Adipocyte (in vitro differentiated cells): Measurements from ENCODE around the gene TGFB2.

Experiments
- DNase-seq: peaks from one replicate; pipeline ENCODE4 v3.0.0-alpha.2; 2015; ENCODE audit warnings: low read depth
- H3K27me3 ChIP-seq: replicated peaks from 2 replicates; pipeline ENCODE4 v1.7.0; 2013; ENCODE audit warnings: mild to moderate bottlenecking, low read length, moderate library complexity; ENCODE audit not compliant: control insufficient read depth, insufficient read depth
- H3K36me3 ChIP-seq: 2 replicates; pipeline ENCODE4 v1.7.0; 2013; ENCODE audit warnings: low read length, mild to moderate bottlenecking, moderate library complexity; ENCODE audit not compliant: control insufficient read depth, insufficient read depth, severe bottlenecking
- H3K4me1 ChIP-seq: 2 replicates; pipeline ENCODE4 v1.7.0; 2013; ENCODE audit warnings: mild to moderate bottlenecking, low read length, moderate library complexity; ENCODE audit not compliant: control insufficient read depth, insufficient read depth
- H3K4me3 ChIP-seq: 2 replicates; pipeline ENCODE4 v1.7.0; 2013; ENCODE audit warnings: mild to moderate bottlenecking, low read length, moderate library complexity
- H3K9ac ChIP-seq: 2 replicates; pipeline ENCODE4 v1.7.0; 2013; ENCODE audit warnings: mild to moderate bottlenecking, low read length, moderate library complexity
- H3K9me3 ChIP-seq: 2 replicates; pipeline ENCODE4 v1.7.0; 2013; ENCODE audit warnings: mild to moderate bottlenecking, low read length, moderate library complexity; ENCODE audit not compliant: control insufficient read depth

Gene TGFB2

DNA sequence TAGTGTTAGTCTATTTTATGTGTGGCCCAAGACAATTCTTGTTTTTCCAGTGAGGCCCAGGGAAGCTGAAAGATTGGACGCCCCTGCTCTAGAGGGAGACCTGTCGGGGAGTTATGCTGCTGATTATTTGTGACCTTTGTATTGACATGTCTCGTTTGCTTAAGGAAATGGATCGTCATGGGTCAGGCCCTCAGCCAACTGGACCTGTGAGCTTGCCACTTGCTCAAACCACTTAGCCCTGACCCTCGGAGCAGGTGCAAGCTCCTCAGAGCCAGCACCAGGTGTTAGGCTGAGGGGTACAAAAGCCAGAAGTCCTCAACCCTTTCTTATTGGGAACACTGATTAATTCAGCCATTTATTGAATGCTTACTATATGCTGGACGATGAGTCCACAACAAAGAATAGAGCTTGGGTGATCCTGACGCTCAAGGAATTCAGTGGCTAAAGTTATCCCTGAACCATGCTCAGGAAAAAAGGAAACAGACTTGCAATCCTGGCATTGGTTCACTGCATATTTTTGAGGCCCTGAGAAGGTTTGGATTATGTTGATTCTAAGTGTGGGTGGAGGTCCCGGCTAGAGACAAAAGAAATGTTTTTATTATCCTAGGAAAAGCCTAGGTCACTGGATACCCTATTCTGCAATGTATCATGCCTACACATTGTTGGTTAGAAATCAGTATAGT is 19.0 kb downstream of the TGFB2 start:
- Histone ChIP-seq H3K27me3 (no peaks in the 10 kb centered on the region), H3K36me3 (no peaks in the 10 kb centered on the region), H3K4me1 (peaks cover 14% of the 10 kb centered on the region), H3K9me3 (no peaks in the 10 kb centered on the region), H3K9ac (no peak overlapping the region), H3K4me3 (no peak overlapping the region)
- peak; percentile 43 for DNase-seq

DNA sequence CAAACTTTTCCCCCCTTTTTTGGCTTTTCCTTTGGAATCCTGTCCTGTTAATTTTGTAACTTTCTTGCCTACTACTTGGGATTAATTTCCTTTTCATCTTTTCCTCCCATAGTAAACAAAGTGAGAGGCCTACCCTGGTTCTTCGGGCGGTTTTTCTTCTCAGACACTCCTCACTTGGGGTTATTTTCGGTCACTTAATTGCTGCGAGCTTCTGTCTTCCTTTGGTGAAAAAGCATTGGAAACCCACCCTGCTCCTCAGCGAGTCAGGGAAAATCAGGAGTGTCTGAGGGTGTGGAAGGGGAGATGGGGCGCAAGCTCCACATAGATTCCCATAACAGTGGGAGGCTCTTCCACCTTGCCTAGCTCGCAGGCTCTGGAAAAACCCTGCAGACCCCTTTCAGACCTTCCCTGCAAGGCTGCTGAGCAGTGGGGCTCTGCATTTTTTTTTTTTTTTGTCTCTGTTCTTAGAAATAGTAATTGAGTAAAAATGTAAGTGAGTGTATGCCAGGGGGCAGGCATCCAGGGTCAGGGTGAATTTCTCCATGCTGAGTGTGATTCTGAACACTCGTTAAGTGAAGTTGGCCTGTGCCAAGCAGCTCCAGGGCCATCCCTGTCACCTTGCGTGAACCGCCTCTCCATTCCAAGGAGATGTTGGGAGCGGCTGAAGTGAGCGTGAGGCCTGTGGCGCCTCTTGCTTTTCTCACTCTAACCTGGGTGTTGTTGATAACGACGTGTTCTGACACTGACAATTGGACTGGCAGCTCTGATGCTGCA is 20.3 kb downstream of the TGFB2 start:
- Histone ChIP-seq H3K27me3 (no peaks in the 10 kb centered on the region), H3K9ac (no peak overlapping the region), H3K4me1 (peaks cover 27% of the 10 kb centered on the region), H3K36me3 (no peaks in the 10 kb centered on the region), H3K9me3 (no peaks in the 10 kb centered on the region), H3K4me3 (no peak overlapping the region)
- DNase-seq: no peak

DNA sequence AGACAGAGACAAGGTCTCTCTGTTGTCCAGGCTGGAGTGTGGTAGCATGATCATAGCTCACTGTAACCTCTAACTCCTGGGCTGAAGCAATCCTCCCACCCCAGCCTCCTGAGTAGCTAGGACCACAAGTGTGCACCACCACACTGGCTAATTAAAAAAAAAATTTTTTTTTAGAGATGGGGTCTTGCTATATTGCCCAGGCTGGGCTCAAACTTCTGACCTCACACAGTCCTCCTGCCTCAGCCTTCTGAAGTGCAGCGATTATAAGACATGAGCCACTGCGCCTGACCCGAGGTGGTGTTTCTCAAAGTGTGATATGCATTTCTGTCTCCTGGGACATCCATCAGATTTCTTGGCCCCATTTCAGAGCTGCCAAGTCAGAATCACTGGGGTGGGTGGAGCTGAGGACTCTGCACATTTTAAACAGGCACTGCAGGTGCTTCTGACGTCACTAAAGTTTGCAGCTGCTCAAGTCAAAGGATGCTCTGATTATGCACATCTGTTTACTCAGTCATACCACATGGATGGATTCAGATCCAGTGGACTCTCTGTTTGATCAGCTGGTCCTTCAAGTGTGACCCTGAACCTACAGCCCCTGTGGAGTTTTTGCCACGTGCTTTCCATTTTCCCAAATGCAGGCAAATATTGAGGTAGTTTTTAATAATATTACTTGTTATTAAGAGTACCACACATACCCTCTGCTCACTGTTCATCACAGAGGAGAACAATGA is 21.4 kb downstream of the TGFB2 start:
- Histone ChIP-seq H3K9me3 (no peaks in the 10 kb centered on the region), H3K9ac (no peak overlapping the region), H3K4me1 (peaks cover 30% of the 10 kb centered on the region), H3K27me3 (no peaks in the 10 kb centered on the region), H3K4me3 (no peak overlapping the region), H3K36me3 (no peaks in the 10 kb centered on the region)
- no peak for DNase-seq

DNA sequence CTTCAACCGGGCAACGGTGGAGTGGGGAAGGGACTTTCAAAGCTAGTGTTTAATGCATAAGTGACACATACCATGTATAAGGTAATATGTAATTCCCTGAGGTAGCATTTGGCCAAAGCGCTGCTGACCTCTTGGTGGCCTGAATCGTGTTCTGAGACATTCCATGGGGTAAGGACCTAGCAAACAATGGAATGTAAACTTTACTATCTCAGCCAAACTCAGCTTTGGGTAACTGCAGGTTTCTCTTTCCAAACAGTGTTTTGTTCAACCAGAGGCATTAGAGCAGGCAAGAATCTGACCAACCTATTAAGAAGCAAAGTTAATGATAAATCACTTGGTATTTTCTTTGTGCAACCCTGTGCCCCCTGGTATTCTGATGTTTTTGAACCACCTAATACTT is 22.0 kb downstream of the TGFB2 start:
- no peaks in the 10 kb centered on the region for H3K36me3 ChIP-seq
- H3K4me3 ChIP-seq: no peak overlapping the region
- H3K4me1 ChIP-seq: peaks cover 35% of the 10 kb centered on the region

DNA sequence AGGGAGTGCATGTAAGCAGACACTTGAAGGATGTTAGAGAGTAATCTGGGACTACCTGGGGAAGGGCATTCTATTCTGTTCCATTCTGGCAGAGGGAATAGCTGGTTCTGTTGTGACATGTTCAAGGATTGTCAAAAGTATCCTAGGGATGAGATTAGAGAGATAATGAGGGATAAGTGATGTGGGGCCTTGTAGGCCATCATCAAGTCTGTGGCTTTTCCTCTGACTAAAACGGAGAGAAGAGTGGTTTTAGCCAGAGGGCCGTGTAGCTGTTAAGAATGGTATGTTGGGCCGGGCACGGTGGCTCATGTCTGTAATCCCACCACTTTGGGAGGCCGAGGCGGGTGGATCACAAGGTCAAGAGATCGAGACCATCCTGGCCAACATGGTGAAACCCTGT is 23.6 kb downstream of the TGFB2 start:
- Histone ChIP-seq H3K27me3 (no peaks in the 10 kb centered on the region), H3K4me1 (peaks cover 41% of the 10 kb centered on the region), H3K9me3 (no peaks in the 10 kb centered on the region), H3K4me3 (no peak overlapping the region), H3K36me3 (no peaks in the 10 kb centered on the region), H3K9ac (no peak overlapping the region)
- DNase-seq: no peak

More for the DNA sequence above, 22.0 kb downstream of the TGFB2 start:
- DNase-seq: no peak
- H3K9me3 ChIP-seq: no peaks in the 10 kb centered on the region
- no peaks in the 10 kb centered on the region for H3K27me3 ChIP-seq
- H3K9ac ChIP-seq: no peak overlapping the region

DNA sequence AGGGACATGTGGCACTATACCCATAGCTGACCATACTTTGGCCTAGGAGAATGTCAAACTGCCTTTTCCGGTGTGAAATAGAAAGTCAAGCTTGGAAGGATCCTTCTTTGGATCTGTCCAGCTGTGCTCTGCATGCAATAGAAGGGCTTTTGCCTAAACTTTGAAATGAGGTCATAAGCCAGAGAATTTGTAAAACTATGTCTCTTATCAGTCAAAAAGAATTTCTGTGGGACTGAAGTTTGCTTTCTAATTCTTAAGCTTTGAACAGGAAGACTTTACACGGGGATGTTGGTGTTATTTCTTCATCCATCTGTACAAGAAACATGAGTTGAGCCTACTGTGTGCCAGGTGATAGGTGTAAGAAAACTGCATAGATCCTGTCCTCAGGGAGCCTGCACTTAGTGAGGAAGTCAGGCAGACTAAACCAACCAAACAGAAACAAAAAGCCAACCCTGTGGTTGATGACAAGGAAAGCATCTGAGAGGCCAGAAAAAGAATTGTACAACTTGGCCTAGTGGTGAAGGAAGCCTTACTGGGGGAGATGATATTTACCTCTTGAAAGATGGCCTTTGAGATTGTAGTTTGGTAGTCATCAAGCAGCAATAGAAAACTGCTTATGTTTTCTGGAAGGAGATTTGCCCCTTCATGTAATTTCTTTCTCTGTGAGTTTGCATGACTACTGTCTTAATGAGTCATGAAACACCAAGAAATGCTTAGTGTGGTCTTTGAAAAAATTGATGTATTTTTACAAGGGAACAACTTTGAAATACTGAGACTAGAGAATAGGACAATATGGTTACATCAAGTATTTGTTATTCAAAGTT is 24.8 kb downstream of the TGFB2 start:
- Histone ChIP-seq H3K9me3 (no peaks in the 10 kb centered on the region), H3K36me3 (no peaks in the 10 kb centered on the region), H3K4me3 (peak overlapping the region; percentile 5), H3K4me1 (peaks cover 50% of the 10 kb centered on the region), H3K9ac (no peak overlapping the region), H3K27me3 (no peaks in the 10 kb centered on the region)
- DNase-seq: peak; percentile 60

DNA sequence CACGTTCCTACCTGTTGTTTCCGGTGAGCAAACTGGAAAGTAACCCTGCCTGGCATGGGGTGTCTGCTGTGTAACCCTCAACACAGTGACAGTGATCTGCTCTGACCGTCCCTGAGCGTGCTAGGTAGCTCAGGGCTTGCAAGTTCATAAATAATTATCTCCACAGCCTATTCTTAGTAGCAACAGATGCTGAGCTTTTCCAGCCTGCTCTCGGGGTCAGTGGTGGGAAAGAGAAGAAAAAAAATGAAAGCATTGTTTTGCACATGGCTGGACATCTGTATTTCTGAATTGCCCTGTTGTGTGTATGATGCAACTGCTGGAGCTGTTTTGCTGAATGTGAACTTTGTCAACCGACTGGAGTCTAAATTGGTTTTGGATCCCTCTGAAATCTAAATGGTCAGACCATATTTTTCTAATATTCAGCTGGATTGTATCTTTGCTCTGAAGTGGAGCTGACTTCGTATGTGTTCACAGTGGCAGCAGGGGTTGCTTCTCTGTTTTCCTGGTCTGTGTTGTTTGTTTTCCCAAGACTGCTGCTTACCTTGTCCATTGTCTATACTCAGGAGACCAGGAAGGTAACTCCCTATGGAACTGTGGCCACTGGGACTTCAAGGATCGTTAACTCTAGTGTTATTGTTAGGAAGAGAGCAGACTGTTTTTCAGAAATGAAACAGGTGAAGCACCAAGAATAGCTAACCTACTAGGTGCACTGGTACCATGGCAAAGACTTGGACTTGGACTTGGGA is 27.0 kb downstream of the TGFB2 start:
- DNase-seq: peak; percentile 79

DNA sequence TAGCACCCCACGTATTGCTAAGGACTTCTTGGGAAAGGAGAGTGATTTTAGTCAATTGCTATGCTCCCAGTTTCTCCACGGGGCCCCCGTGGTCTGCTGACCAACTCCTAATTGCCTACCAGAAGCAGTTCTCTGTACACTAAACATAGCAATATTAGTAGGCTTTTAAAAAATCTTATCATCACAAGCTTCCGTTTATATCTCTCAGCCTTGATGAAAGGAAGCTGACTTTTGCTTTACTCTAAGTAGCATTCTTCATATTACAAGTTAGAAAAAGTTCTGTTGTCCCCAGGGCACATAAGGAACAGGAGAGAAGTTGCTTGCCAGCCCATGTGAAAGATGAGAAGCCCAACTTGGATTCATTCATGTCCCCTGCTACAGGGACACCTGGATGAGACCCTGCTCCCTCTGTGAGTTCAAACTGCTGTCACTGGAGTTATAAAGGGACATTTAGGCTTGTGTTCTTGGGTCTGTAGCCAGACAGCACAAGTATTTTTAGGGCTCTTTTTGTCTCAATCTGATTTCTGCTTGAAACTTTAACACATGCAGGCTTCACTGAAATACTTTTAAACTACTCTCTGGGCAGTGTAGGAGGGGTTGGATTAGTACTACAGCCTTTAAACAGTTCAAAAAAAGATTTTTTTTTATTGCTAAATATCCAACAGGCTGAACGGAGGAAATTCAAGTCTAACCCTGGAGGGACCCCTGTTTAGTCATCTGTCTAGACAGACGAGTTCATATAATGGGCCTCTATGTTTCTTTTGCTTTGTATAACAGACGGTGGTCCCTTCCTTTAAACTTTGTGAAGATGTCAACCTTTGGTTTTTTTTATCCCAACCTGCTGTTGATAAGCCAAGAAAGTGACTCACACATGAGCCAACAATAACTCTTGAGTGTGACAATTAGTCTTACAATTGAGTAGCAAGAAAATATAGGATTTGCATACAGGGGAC is 29.5 kb downstream of the TGFB2 start:
- Histone ChIP-seq H3K4me3 (no peak overlapping the region), H3K9me3 (no peaks in the 10 kb centered on the region), H3K27me3 (no peaks in the 10 kb centered on the region), H3K4me1 (peaks cover 43% of the 10 kb centered on the region), H3K9ac (no peak overlapping the region), H3K36me3 (no peaks in the 10 kb centered on the region)
- peak; percentile 49 for DNase-seq

More for the DNA sequence above, 27.0 kb downstream of the TGFB2 start:
- H3K27me3 ChIP-seq: no peaks in the 10 kb centered on the region
- H3K9me3 ChIP-seq: no peaks in the 10 kb centered on the region
- peaks cover 44% of the 10 kb centered on the region for H3K4me1 ChIP-seq
- no peak overlapping the region for H3K9ac ChIP-seq
- H3K36me3 ChIP-seq: no peaks in the 10 kb centered on the region
- no peak overlapping the region for H3K4me3 ChIP-seq

DNA sequence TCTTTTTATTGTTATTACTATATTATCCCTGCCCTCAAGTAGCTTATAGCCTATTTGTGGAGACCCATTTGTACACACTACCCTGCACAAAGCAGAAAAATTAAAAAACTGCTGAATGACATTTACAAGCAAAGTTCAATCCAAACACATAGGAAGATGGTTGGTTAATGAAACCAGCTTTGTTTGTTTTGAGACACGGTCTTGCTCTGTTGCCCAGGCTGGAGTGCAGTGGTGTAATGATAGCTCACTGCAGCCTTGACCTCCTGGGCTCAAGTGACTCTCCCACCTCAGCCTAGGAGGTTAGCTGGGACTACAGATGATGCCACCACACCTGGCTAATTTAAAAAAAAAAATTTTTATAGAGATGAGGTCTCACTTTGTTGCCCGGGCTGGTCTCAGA is 31.6 kb downstream of the TGFB2 start:
- Histone ChIP-seq H3K4me1 (peaks cover 42% of the 10 kb centered on the region), H3K36me3 (no peaks in the 10 kb centered on the region), H3K4me3 (no peak overlapping the region), H3K9ac (no peak overlapping the region), H3K9me3 (no peaks in the 10 kb centered on the region), H3K27me3 (no peaks in the 10 kb centered on the region)
- DNase-seq: no peak
